Thoracic aorta (tissue), 2 donors: Measurements from ENCODE around the gene PAPPA2. TPM values are rescaled to one million over a fixed set of nuclear protein-coding genes. Genes with fewer than 3 reads are reported as not detected.

Experiments used
- ATAC-seq: fragments of 150-250 bp; one replicate; pipeline ENCODE4 v1.8.0; 2017; ENCODE audit warnings: low read depth; ENCODE audit not compliant: insufficient number of reproducible peaks, low FRiP score
- DNase-seq: peaks from one replicate; pipeline ENCODE4 v3.0.0-alpha.2; 2020; ENCODE audit warnings: low spot score
- H3K27ac ChIP-seq, 2 donors: fragments of 200-600 bp; sonication (generic); 1 replicate in 1 of 2; 2 replicates in 1 of 2; pipeline ENCODE4 v1.5.1; 2016; ENCODE audit warnings: mild to moderate bottlenecking in 2 of 2, moderate library complexity in 2 of 2
- H3K27me3 ChIP-seq: fragments of 200-600 bp; sonication (generic); replicated peaks from 2 replicates; pipeline ENCODE4 v1.6.0; 2016; ENCODE audit warnings: mild to moderate bottlenecking; ENCODE audit not compliant: insufficient read depth
- H3K36me3 ChIP-seq: fragments of 200-600 bp; sonication (generic); one replicate; pipeline ENCODE4 v1.5.1; 2016
- H3K4me1 ChIP-seq, 2 donors: fragments of 200-600 bp; sonication (generic); 1 replicate in 1 of 2; 2 replicates in 1 of 2; pipeline versions ENCODE4 v1.5.1 to v1.6.0; 2016; ENCODE audit warnings: low read depth in 2 of 2, mild to moderate bottlenecking in 1 of 2; ENCODE audit not compliant: control insufficient read depth in 1 of 2
- H3K4me3 ChIP-seq: fragments of 200-600 bp; sonication (generic); 2 replicates; pipeline ENCODE4 v1.5.1; 2016; ENCODE audit warnings: mild to moderate bottlenecking
- H3K9me3 ChIP-seq: fragments of 200-600 bp; sonication (generic); 2 replicates; pipeline ENCODE4 v1.5.1; 2016
- total RNA-seq, 2 donors: library from RNA; depleted of rRNA; stranded (reverse); fragments of >200 nt; gene quantifications; one replicate each; pipeline versions ENCODE4 v1.1.0 to v1.2.3, GENCODE V29; 2016
- TF ChIP-seq, protein P1 (sequence below): fragments of 200-600 bp; sonication (generic); IDR thresholded peaks from one replicate; pipeline ENCODE4 v1.5.1; 2019; ENCODE audit warnings: antibody characterized with exemption

Gene PAPPA2
- total RNA-seq, 2 donors from 2014 or later, result 1.1 to 2.0 TPM

DNA sequence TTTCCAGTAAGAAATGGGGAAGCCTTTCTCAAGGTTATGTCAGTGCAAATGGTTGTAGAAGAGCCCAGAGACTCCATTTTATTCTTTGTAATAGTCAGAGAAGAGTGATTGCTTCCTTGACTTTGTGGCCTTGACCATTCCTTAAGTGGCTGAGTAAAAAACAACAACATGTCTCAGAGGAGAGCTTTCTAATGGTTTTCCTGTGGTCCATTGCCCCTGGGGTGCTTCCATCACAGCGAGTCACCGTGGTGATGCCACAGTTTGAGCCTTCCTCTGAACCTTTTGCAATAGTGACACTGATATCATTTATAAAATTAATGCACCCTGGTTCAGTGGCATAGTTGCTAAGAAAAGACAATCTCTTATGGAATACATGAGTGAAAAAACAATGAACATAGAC is 38.6 kb downstream of the PAPPA2 start:
- H3K27me3 ChIP-seq, result no peaks in the 10 kb centered on the region
- ATAC-seq, result no peak
- H3K36me3 ChIP-seq, result no peaks in the 10 kb centered on the region
- H3K9me3 ChIP-seq, result no peaks in the 10 kb centered on the region
- DNase-seq, result no peak
- no peak overlapping the region for H3K4me3 ChIP-seq
- no peak overlapping the region for H3K27ac ChIP-seq
- H3K4me1 ChIP-seq, result no peaks in the 10 kb centered on the region
- TF ChIP-seq, protein P1, sequence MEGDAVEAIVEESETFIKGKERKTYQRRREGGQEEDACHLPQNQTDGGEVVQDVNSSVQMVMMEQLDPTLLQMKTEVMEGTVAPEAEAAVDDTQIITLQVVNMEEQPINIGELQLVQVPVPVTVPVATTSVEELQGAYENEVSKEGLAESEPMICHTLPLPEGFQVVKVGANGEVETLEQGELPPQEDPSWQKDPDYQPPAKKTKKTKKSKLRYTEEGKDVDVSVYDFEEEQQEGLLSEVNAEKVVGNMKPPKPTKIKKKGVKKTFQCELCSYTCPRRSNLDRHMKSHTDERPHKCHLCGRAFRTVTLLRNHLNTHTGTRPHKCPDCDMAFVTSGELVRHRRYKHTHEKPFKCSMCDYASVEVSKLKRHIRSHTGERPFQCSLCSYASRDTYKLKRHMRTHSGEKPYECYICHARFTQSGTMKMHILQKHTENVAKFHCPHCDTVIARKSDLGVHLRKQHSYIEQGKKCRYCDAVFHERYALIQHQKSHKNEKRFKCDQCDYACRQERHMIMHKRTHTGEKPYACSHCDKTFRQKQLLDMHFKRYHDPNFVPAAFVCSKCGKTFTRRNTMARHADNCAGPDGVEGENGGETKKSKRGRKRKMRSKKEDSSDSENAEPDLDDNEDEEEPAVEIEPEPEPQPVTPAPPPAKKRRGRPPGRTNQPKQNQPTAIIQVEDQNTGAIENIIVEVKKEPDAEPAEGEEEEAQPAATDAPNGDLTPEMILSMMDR, result no peak

DNA sequence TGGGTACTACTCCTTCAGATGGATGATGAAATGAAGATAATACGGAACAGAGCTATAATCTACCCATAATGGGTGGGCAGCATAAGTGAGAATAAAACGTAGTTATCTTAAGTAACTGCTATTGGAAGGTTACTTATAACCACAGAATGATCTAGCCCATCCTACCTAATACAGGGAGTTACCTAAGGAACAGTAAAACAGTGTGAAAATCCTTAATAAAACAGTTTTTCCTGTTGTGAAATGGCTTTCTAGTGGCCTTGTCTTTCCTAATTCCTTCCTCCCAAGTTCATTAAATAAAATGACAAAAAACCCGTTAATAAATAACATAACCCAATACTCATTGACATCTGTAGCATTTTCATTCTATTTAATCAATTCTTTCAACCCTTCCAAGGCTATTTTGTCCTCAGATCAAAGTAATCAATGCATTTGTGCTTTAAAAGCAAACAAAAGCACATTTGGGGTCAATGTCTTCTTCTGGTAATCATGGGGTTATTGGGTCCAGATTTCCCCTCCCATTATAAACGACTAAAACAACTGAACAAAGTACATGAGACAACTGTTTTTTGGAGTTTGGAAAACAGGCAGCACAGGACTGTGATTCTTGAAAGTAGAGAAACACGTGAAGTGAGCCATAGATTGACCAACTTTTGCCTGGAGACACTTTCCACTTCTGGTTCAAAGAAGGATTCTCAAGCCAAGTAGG is 42.0 kb downstream of the PAPPA2 start:
- Histone ChIP-seq H3K36me3 (no peaks in the 10 kb centered on the region), H3K27ac (no peak overlapping the region), H3K27me3 (no peaks in the 10 kb centered on the region), H3K4me1 (no peaks in the 10 kb centered on the region), H3K4me3 (no peak overlapping the region), H3K9me3 (no peaks in the 10 kb centered on the region)
- TF ChIP-seq, protein P1, result no peak
- ATAC-seq (no peak), DNase-seq (no peak)

- H3K4me1 ChIP-seq, result no peaks in the 10 kb centered on the region
- no peaks in the 10 kb centered on the region for H3K36me3 ChIP-seq
- H3K9me3 ChIP-seq, result no peaks in the 10 kb centered on the region
- no peak for ATAC-seq
- TF ChIP-seq, protein P1, result no peak
- no peak overlapping the region for H3K27ac ChIP-seq
- H3K27me3 ChIP-seq, result no peaks in the 10 kb centered on the region
- no peak for DNase-seq
- no peak overlapping the region for H3K4me3 ChIP-seq
These were observed 50.0 kb downstream of the PAPPA2 start for GRCh38 chr1:176512966-176513365.

DNA sequence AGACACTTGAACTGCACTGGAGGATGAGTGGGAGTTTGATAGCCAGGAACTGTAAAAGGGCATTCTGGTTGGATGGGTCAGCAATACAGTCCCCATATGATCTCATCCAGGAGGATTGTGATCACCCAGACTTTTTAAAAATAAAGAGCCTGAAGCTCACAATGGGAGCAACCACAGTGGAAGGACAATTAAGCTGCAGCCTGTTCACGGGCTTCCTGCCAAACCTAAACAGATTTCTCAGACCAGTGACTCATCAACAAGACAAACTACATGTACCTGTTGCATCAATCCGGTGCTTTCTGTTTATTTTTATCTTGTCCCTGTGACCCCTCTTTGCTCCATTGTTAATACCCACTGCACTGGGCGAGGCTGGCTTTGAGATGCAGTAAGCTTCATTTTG is 52.3 kb downstream of the PAPPA2 start:
- no peaks in the 10 kb centered on the region for H3K27me3 ChIP-seq
- H3K4me1 ChIP-seq, result no peaks in the 10 kb centered on the region
- TF ChIP-seq, protein P1, result no peak
- ATAC-seq (no peak), DNase-seq (no peak)
- no peak overlapping the region for H3K27ac ChIP-seq
- H3K9me3 ChIP-seq, result no peaks in the 10 kb centered on the region
- H3K4me3 ChIP-seq, result no peak overlapping the region
- H3K36me3 ChIP-seq, result no peaks in the 10 kb centered on the region

GRCh38 chr1:176517484-176517883 is 54.5 kb downstream of the PAPPA2 start:
- H3K4me3 ChIP-seq, result no peak overlapping the region
- ATAC-seq (no peak), DNase-seq (no peak)
- H3K9me3 ChIP-seq, result no peaks in the 10 kb centered on the region
- TF ChIP-seq, protein P1, result no peak
- no peaks in the 10 kb centered on the region for H3K27me3 ChIP-seq
- no peak overlapping the region for H3K27ac ChIP-seq
- no peaks in the 10 kb centered on the region for H3K4me1 ChIP-seq
- no peaks in the 10 kb centered on the region for H3K36me3 ChIP-seq
